CD4-positive, alpha-beta T cell treated with Interleukin-6 at 100 ng/mL for 8 hours (primary cell): ENCODE data around the gene APOA5.
"Not testable (repeated sequence)": the region's sequence is repeated elsewhere in the genome, so short reads cannot be mapped to it uniquely, and the experiment has no call there.

Source experiments
- DNase-seq: peaks from one replicate; pipeline ENCODE4 v3.0.0-alpha.2; 2020; ENCODE audit warnings: mixed read lengths, low spot score

APOA5 gene

GRCh38 chr11:116773203-116774097 is 18.2 kb downstream of the APOA5 start:
- DNase-seq: no peak

GRCh38 chr11:116772443-116773202 is 19.1 kb downstream of the APOA5 start, which contains the start of gene BUD13:
Gene BUD13, minus strand, starts transcription at chr11:116772987. Its CDS starts 23 bp downstream, at chr11:116772964.
- DNase-seq: peak; percentile 90

GRCh38 chr11:116771935-116772334 is 19.7 kb downstream of the APOA5 start:
- DNase-seq: no peak

- no peak for DNase-seq
Observed at GRCh38 chr11:116762132-116762531, 29.5 kb downstream of the APOA5 start.

- not testable (repeated sequence) for DNase-seq
Observed at GRCh38 chr11:116756044-116756443, 35.6 kb downstream of the APOA5 start.

- DNase-seq: no peak
Observed at GRCh38 chr11:116750070-116750718, 41.5 kb downstream of the APOA5 start.

- no peak for DNase-seq
Observed at GRCh38 chr11:116742104-116742503, 49.6 kb downstream of the APOA5 start.

GRCh38 chr11:116740741-116741140 is 50.9 kb downstream of the APOA5 start:
- DNase-seq: no peak
